ENCODE results near the gene SLIT3. TPM values are rescaled to one million over a fixed set of nuclear protein-coding genes. Genes with fewer than 3 reads are reported as not detected.

The SLIT3 gene
- total RNA-seq, 1 experiment from 2014 or later: 0.92 TPM

GRCh38 chr5:168843277-168844015 is 457.5 kb downstream of the SLIT3 start:
- Histone ChIP-seq H4K91ac (ENCODE audit: insufficient read length, low read depth, low read length) (no peak overlapping the region), H4K8ac (replicated peaks; ENCODE audit: insufficient read length, low read depth, low read length) (no peak overlapping the region), H3K4ac (ENCODE audit: low read depth, low read length) (no peak overlapping the region), H3K9me3 (ENCODE audit: control insufficient read depth, low read depth, low read length) (no peaks in the 10 kb centered on the region), H3K23ac (ENCODE audit: insufficient read length, low read depth, low read length) (no peak overlapping the region), H2BK15ac (ENCODE audit: low read depth, low read length) (no peak overlapping the region), H2AK5ac (ENCODE audit: insufficient read length, low read length) (no peak overlapping the region), H3K18ac (ENCODE audit: insufficient read length, low read depth, low read length) (no peak overlapping the region), H2BK20ac (ENCODE audit: low read depth, low read length, poor library complexity, severe bottlenecking) (no peak overlapping the region), H3K23me2 (ENCODE audit: insufficient read length, low read depth, low read length, poor library complexity, severe bottlenecking) (peaks cover 2% of the 10 kb centered on the region), H2BK120ac (ENCODE audit: low read depth, low read length, poor library complexity, severe bottlenecking) (no peak overlapping the region), H3K56ac (ENCODE audit: insufficient read length, low read depth, low read length) (no peak overlapping the region), H3K14ac (ENCODE audit: insufficient read depth, low read length) (no peak overlapping the region), H3K27ac (ENCODE audit: insufficient read length, low read depth, low read length) (no peak overlapping the region), H3K9ac (ENCODE audit: extremely low read depth, insufficient read length, low read length) (no peak overlapping the region), H4K5ac (ENCODE audit: insufficient read length, low read depth, low read length) (no peak overlapping the region), H3K27me3 (ENCODE audit: insufficient read depth, low read length) (no peaks in the 10 kb centered on the region), H2BK5ac (ENCODE audit: insufficient read length, low read length) (no peak overlapping the region), H4K20me1 (ENCODE audit: control insufficient read depth, insufficient read depth, insufficient read length) (no peaks in the 10 kb centered on the region), H2BK12ac (ENCODE audit: insufficient read length, low read depth, low read length) (no peak overlapping the region), H3T11ph (ENCODE audit: low read length) (no peak overlapping the region), H2AFZ (ENCODE audit: low read length) (no peak overlapping the region), H3K4me1 (ENCODE audit: insufficient read depth, low read length) (no peaks in the 10 kb centered on the region), H3K4me2 (ENCODE audit: insufficient read depth, insufficient read length, low read length) (no peak overlapping the region), H3K79me2 (ENCODE audit: insufficient read depth, low read length) (no peaks in the 10 kb centered on the region), H3K79me1 (ENCODE audit: insufficient read depth, low read depth, low read length, poor library complexity, severe bottlenecking) (no peaks in the 10 kb centered on the region)
- TF ChIP-seq, protein P1, sequence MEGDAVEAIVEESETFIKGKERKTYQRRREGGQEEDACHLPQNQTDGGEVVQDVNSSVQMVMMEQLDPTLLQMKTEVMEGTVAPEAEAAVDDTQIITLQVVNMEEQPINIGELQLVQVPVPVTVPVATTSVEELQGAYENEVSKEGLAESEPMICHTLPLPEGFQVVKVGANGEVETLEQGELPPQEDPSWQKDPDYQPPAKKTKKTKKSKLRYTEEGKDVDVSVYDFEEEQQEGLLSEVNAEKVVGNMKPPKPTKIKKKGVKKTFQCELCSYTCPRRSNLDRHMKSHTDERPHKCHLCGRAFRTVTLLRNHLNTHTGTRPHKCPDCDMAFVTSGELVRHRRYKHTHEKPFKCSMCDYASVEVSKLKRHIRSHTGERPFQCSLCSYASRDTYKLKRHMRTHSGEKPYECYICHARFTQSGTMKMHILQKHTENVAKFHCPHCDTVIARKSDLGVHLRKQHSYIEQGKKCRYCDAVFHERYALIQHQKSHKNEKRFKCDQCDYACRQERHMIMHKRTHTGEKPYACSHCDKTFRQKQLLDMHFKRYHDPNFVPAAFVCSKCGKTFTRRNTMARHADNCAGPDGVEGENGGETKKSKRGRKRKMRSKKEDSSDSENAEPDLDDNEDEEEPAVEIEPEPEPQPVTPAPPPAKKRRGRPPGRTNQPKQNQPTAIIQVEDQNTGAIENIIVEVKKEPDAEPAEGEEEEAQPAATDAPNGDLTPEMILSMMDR (conservative IDR thresholded peaks at IDR 0.05): no peak
- peaks cover 82% of the 10 kb centered on the region for H3K27me3 Mint-ChIP-seq (ENCODE audit: low read depth)
- no peaks in the 10 kb centered on the region for H3K9me3 Mint-ChIP-seq
- no peaks in the 10 kb centered on the region for H3K36me3 Mint-ChIP-seq (ENCODE audit: insufficient read depth in 1 of 3, low read depth in 3 of 3)
- no peak overlapping the region for H3K27ac Mint-ChIP-seq
- no peak overlapping the region for H3K4me3 Mint-ChIP-seq
- no peak for DNase-seq
- H3K4me1 Mint-ChIP-seq: peaks cover 5 to 7% of the 10 kb centered on the region in 2 experiments; a peak in 3 of 4 replicates
- no CpG with 5 or more reads among the region's 7 CpGs for WGBS (ENCODE audit: extremely low coverage, insufficient read length, low lambda C conversion rate)
